WTC11 (cell line): ENCODE measurements around the gene COX19. TPM values are rescaled to one million over a fixed set of nuclear protein-coding genes. Genes with fewer than 3 reads are reported as not detected.

Experiments used
- ATAC-seq: fragments of 200-7000 bp; cut with Tn5 transposase; 2 replicates; pipeline ENCODE4 v1.10.0; 2021; ENCODE audit warnings: mild to moderate bottlenecking, moderate library complexity
- CTCF ChIA-PET: fragments of 300-600 bp; sonication (Branson Sonifier 250); formaldehyde crosslinking; loops from one replicate; lab custom pipeline; 2021; ENCODE audit warnings: antibody characterized with exemption; lab: Charles Lee
- POLR2A ChIA-PET: fragments of 350-600 bp; sonication (Branson Sonifier 250); formaldehyde crosslinking; loops from one replicate; lab custom pipeline; 2021; ENCODE audit warnings: antibody characterized with exemption; lab: Charles Lee
- DNase-seq: peaks from one replicate; pipeline ENCODE4 v3.0.0; 2021; ENCODE audit warnings: low spot score
- H3K27ac Mint-ChIP-seq: 2 replicates; pipeline ENCODE4 v1.8.0; 2021; ENCODE audit warnings: mixed read lengths
- H3K27me3 Mint-ChIP-seq: 2 replicates; pipeline ENCODE4 v1.8.0; 2021; ENCODE audit warnings: low read depth, mild to moderate bottlenecking, moderate library complexity, mixed read lengths
- H3K36me3 Mint-ChIP-seq: 2 replicates; pipeline ENCODE4 v1.8.0; 2021; ENCODE audit warnings: mixed read lengths
- H3K4me1 Mint-ChIP-seq: 2 replicates; pipeline ENCODE4 v1.8.0; 2022; ENCODE audit warnings: mixed read lengths
- H3K4me3 Mint-ChIP-seq: 2 replicates; pipeline ENCODE4 v1.8.0; 2021; ENCODE audit warnings: mild to moderate bottlenecking, moderate library complexity, mixed read lengths
- H3K9me3 Mint-ChIP-seq: 2 replicates; pipeline ENCODE4 v1.8.0; 2021; ENCODE audit warnings: mixed read lengths
- AFF4 ChIP-seq: sonication (generic); formaldehyde crosslinking; IDR thresholded peaks from 2 replicates; pipeline ENCODE4 v1.8.1; 2023; ENCODE audit warnings: mild to moderate bottlenecking, missing genetic modification reagents, borderline replicate concordance
- ATF2 ChIP-seq: sonication (generic); formaldehyde crosslinking; IDR thresholded peaks from 2 replicates; pipeline ENCODE4 v1.8.1; 2022; ENCODE audit warnings: low read depth, missing genetic modification reagents, borderline replicate concordance
- CREM ChIP-seq: sonication (generic); formaldehyde crosslinking; IDR thresholded peaks from 2 replicates; pipeline ENCODE4 v1.8.1; 2022; ENCODE audit warnings: mild to moderate bottlenecking, missing genetic modification reagents, moderate library complexity
- E2F5 ChIP-seq: sonication (generic); formaldehyde crosslinking; IDR thresholded peaks from 2 replicates; pipeline ENCODE4 v1.8.1; 2022; ENCODE audit warnings: mild to moderate bottlenecking, moderate library complexity, missing genetic modification reagents
- FOXP4 ChIP-seq: sonication (generic); formaldehyde crosslinking; IDR thresholded peaks from 2 replicates; pipeline ENCODE4 v1.8.0; 2022; ENCODE audit warnings: mild to moderate bottlenecking, missing genetic modification reagents
- HMGA2 ChIP-seq: fragments of 250-450 bp; sonication (Bioruptor Pico); IDR thresholded peaks from 2 replicates; pipeline ENCODE4 v1.4.0; 2021; ENCODE audit warnings: mild to moderate bottlenecking, moderate library complexity
- HMGXB4 ChIP-seq: sonication (generic); formaldehyde crosslinking; IDR thresholded peaks from 2 replicates; pipeline ENCODE4 v1.8.1; 2023; ENCODE audit warnings: mild to moderate bottlenecking, moderate library complexity, missing genetic modification reagents
- IRF1 ChIP-seq: sonication (generic); formaldehyde crosslinking; IDR thresholded peaks from 2 replicates; pipeline ENCODE4 v1.8.0; 2023; ENCODE audit warnings: missing genetic modification reagents
- JUN ChIP-seq: sonication (generic); formaldehyde crosslinking; IDR thresholded peaks from 2 replicates; pipeline ENCODE4 v1.8.0; 2023; ENCODE audit warnings: mild to moderate bottlenecking, missing genetic modification reagents
- NFE2L1 ChIP-seq: sonication (generic); formaldehyde crosslinking; IDR thresholded peaks from 2 replicates; pipeline ENCODE4 v1.8.1; 2023; ENCODE audit warnings: missing genetic modification reagents
- OVOL2 ChIP-seq: fragments of 250-450 bp; sonication (Bioruptor Pico); IDR thresholded peaks from 2 replicates; pipeline ENCODE4 v1.9.0; 2021; ENCODE audit warnings: mild to moderate bottlenecking, borderline replicate concordance
- PREB ChIP-seq: sonication (generic); formaldehyde crosslinking; IDR thresholded peaks from 2 replicates; pipeline ENCODE4 v1.8.1; 2022; ENCODE audit warnings: mild to moderate bottlenecking, missing genetic modification reagents, moderate library complexity, borderline replicate concordance
- PRRX2 ChIP-seq: fragments of 250-450 bp; sonication (Bioruptor Pico); IDR thresholded peaks from 2 replicates; pipeline ENCODE4 v1.8.0; 2021; ENCODE audit warnings: mild to moderate bottlenecking
- TEAD4 ChIP-seq: sonication (generic); formaldehyde crosslinking; IDR thresholded peaks from 2 replicates; pipeline ENCODE4 v1.8.0; 2022; ENCODE audit warnings: mild to moderate bottlenecking, missing genetic modification reagents
- ZNF281 ChIP-seq: sonication (generic); formaldehyde crosslinking; IDR thresholded peaks from 2 replicates; pipeline ENCODE4 v1.8.0; 2023; ENCODE audit warnings: mild to moderate bottlenecking, missing genetic modification reagents
- ZNF317 ChIP-seq: sonication (generic); formaldehyde crosslinking; IDR thresholded peaks from 2 replicates; pipeline ENCODE4 v1.8.1; 2023; ENCODE audit warnings: low read depth, mild to moderate bottlenecking, moderate library complexity, missing genetic modification reagents, borderline replicate concordance
- ZSCAN18 ChIP-seq: fragments of 250-450 bp; sonication (Bioruptor Pico); IDR thresholded peaks from 2 replicates; pipeline ENCODE4 v2.1.2; 2022; ENCODE audit warnings: mild to moderate bottlenecking, moderate library complexity
- total RNA-seq: library from RNA; stranded (reverse); gene quantifications from 3 replicates; pipeline ENCODE4 v1.2.3, GENCODE V29; 2021

COX19 gene
- total RNA-seq, 1 experiment from 2014 or later = 13.2 TPM

- no peak for TF ChIP-seq ZNF281 (CRISPR knock-in tag)
- no peak for TF ChIP-seq HMGA2 (CRISPR knock-in tag)
- no peak for TF ChIP-seq ATF2
- TF ChIP-seq IRF1 (CRISPR knock-in tag) = no peak
Observed at GRCh38 chr7:921071-921461, 54.3 kb downstream of the COX19 start (continued).

GRCh38 chr7:920351-921070 lies 54.8 kb downstream of the COX19 start:
- POLR2A ChIA-PET = no interaction called here
- ATAC-seq (no peak), DNase-seq (peak; percentile 11)
- Mint-ChIP-seq H3K4me3 (no peak overlapping the region), H3K9me3 (no peaks in the 10 kb centered on the region), H3K27me3 (no peaks in the 10 kb centered on the region), H3K4me1 (no peaks in the 10 kb centered on the region), H3K36me3 (no peaks in the 10 kb centered on the region), H3K27ac (no peak overlapping the region)
- CTCF ChIA-PET = interaction anchor here (0.6 kb wide), 1 partner anchor 112 kb away, joined by 7 read pairs; no protein-coding TSS in a partner anchor
- no peak for TF ChIP-seq PREB (CRISPR knock-in tag)
- no peak for TF ChIP-seq ZSCAN18
- no peak for TF ChIP-seq AFF4 (CRISPR knock-in tag)
- TF ChIP-seq OVOL2 = no peak
- no peak for TF ChIP-seq JUN
- no peak for TF ChIP-seq ZNF317
- no peak for TF ChIP-seq FOXP4 (CRISPR knock-in tag)
- no peak for TF ChIP-seq E2F5 (CRISPR knock-in tag)
- no peak for TF ChIP-seq CREM (CRISPR knock-in tag)
- TF ChIP-seq TEAD4 (CRISPR knock-in tag) = no peak
- no peak for TF ChIP-seq PRRX2 (CRISPR knock-in tag)
- TF ChIP-seq NFE2L1 = no peak
- TF ChIP-seq HMGXB4 (CRISPR knock-in tag) = no peak
